K562 (cell line): ENCODE measurements around the gene SCUBE2. TPM values are rescaled to one million over a fixed set of nuclear protein-coding genes. Genes with fewer than 3 reads are reported as not detected.
A peak's percentile ranks its signal among the peaks of the same experiment; 100 is the strongest.

Experiments used
- ARID1B ChIP-seq: fragments of 450-650 bp; IDR thresholded peaks from 2 replicates; pipeline ENCODE4 v1.6.1; 2016; ENCODE audit warnings: antibody characterized with exemption, mild to moderate bottlenecking, inconsistent platforms
- ATF3 ChIP-seq, 2 experiments: fragments of 450-650 bp in 1 of 2; sonication (generic) in 1 of 2; formaldehyde crosslinking in 1 of 2; IDR thresholded peaks in 1 of 2; conservative IDR thresholded peaks in 1 of 2; 2 replicates each; pipeline versions ENCODE4 v1.6.1 to v1.8.1; 2016 to 2023; ENCODE audit warnings: mild to moderate bottlenecking in 2 of 2, moderate library complexity in 2 of 2, inconsistent platforms in 1 of 2, missing genetic modification reagents in 1 of 2
- BCOR ChIP-seq: fragments of 450-650 bp; IDR thresholded peaks from 2 replicates; pipeline ENCODE4 v1.6.1; 2016
- CBFA2T3 ChIP-seq: fragments of 450-650 bp; IDR thresholded peaks from 2 replicates; pipeline ENCODE4 v1.6.1; 2017
- EP400 ChIP-seq: fragments of 450-650 bp; IDR thresholded peaks from 2 replicates; pipeline ENCODE4 v1.6.1; 2017; ENCODE audit warnings: antibody characterized with exemption, mild to moderate bottlenecking, moderate library complexity
- ILK ChIP-seq: fragments of 450-650 bp; IDR thresholded peaks from 2 replicates; pipeline ENCODE4 v1.6.1; 2016; ENCODE audit warnings: missing genetic modification characterization, low read depth, mild to moderate bottlenecking, missing compliant biosample characterization, moderate library complexity, borderline replicate concordance
- L3MBTL2 ChIP-seq: fragments of 450-650 bp; IDR thresholded peaks from 2 replicates; pipeline ENCODE4 v1.6.1; 2016; ENCODE audit warnings: mild to moderate bottlenecking, moderate library complexity
- MTA1 ChIP-seq: fragments of 450-650 bp; IDR thresholded peaks from 2 replicates; pipeline ENCODE4 v1.6.1; 2017; ENCODE audit warnings: borderline replicate concordance
- NEUROD1 ChIP-seq: fragments of 150-350 bp; IDR thresholded peaks from 2 replicates; pipeline ENCODE4 v1.6.1; 2014; ENCODE audit warnings: borderline replicate concordance, low read length, low read depth; ENCODE audit not compliant: partially characterized antibody
- NONO ChIP-seq, 2 experiments: fragments of 200-400 bp in 1 of 2; fragments of 450-650 bp in 1 of 2; formaldehyde crosslinking in 1 of 2; IDR thresholded peaks; 2 replicates each; pipeline ENCODE4 v1.6.1; 2017; ENCODE audit warnings: low read depth in 2 of 2, mild to moderate bottlenecking in 2 of 2, moderate library complexity in 2 of 2, low read length in 1 of 2
- SAP30 ChIP-seq: fragments of 200-600 bp; sonication (generic); IDR thresholded peaks from 2 replicates; pipeline ENCODE4 v1.6.1; 2012; ENCODE audit warnings: borderline replicate concordance, low read depth, mild to moderate bottlenecking, moderate library complexity, low read length, control low read depth, inconsistent platforms; ENCODE audit not compliant: insufficient read depth, poor library complexity, severe bottlenecking
- SMARCA4 ChIP-seq: fragments of 450-650 bp; IDR thresholded peaks from 2 replicates; pipeline ENCODE4 v1.6.1; 2016
- STAT5A ChIP-seq: IDR thresholded peaks from 2 replicates; pipeline ENCODE4 v1.6.1; 2012; ENCODE audit warnings: low read length, inconsistent platforms, borderline replicate concordance
- ZNF431 ChIP-seq: sonication (generic); formaldehyde crosslinking; IDR thresholded peaks from 2 replicates; pipeline ENCODE4 v1.8.0; 2022; ENCODE audit warnings: mild to moderate bottlenecking, missing genetic modification reagents
- ZNF644 ChIP-seq: fragments of 200-800 bp; sonication (Bioruptor generic); IDR thresholded peaks from 2 replicates; pipeline ENCODE4 v1.6.1; 2016; ENCODE audit warnings: low read depth, missing genetic modification characterization, missing compliant biosample characterization
- polyA plus RNA-seq, 8 experiments: library from polyadenylated mRNA; depleted of rRNA in 4 of 8; stranded (reverse) in 5 of 8; unstranded in 3 of 8; fragments of >200 nt; fragmentation: Nextera tagmentation in 2 of 8; fragmentation: Illumina TruSeq in 1 of 8; extraction: Ambion mirVana in 2 of 8; extraction: Trizol in 1 of 8; gene quantifications; 2 replicates each; pipeline versions ENCODE4 v1.2.1 to v1.2.3, GENCODE V29; 2011 to 2014; ENCODE audit warnings: inconsistent platforms in 1 of 8, missing spikeins in 1 of 8
- total RNA-seq, 7 experiments: library from RNA; depleted of rRNA in 6 of 7; stranded (reverse); fragments of >200 nt in 6 of 7; fragmentation: Illumina TruSeq in 2 of 7; extraction: Trizol in 2 of 7; gene quantifications; 2 replicates each; pipeline versions ENCODE4 v1.2.1 to v1.2.3, GENCODE V29; 2011 to 2021; ENCODE audit warnings: low replicate concordance in 1 of 7
- TF ChIP-seq, protein P1 (sequence below): sonication (generic); formaldehyde crosslinking; IDR thresholded peaks from 2 replicates; pipeline ENCODE4 v1.8.1; 2023; ENCODE audit warnings: missing genetic modification reagents, mild to moderate bottlenecking, borderline replicate concordance
- TF ChIP-seq, protein P2 (sequence below): sonication (generic); formaldehyde crosslinking; IDR thresholded peaks from 2 replicates; pipeline ENCODE4 v1.8.0; 2022; ENCODE audit warnings: missing genetic modification reagents, mild to moderate bottlenecking, borderline replicate concordance

Gene SCUBE2
- total and polyA plus RNA-seq, 9 of the 15 experiments (the other 6 are each of a cell fraction or from before 2014, with no cell fraction given) = 0.06 to 0.40 (median 0.07) TPM; not detected in 6

- TF ChIP-seq SAP30 (peak; percentile 3), NEUROD1 (peak; percentile 78), EP400 (no peak), ARID1B (peak; percentile 98), ATF3 (IDR thresholded peaks at IDR 0.05) (peak; percentile 92), ATF3 (CRISPR knock-in tag; conservative IDR thresholded peaks at IDR 0.05) (peak; percentile 51; the same call in 1 of the 2 replicates), BCOR (peak; percentile 30; the same call in 1 of the 2 replicates), SMARCA4 (peak; percentile 99), ZNF431 (0 out of 2 replicates have a peak, but pooled peaks have one; percentile 24), MTA1 (peak; percentile 68; the same call in 1 of the 2 replicates), NONO (IDR thresholded peaks at IDR 0.05; ENCODE audit: low read depth in 2 of 2, low read length in 1 of 2) (no peak), STAT5A (peak; percentile 78), L3MBTL2 (peak; percentile 68; the same call in 1 of the 2 replicates), ILK (tag) (no peak), CBFA2T3 (peak; percentile 95), ZNF644 (tag) (no peak)
- TF ChIP-seq, protein P1, sequence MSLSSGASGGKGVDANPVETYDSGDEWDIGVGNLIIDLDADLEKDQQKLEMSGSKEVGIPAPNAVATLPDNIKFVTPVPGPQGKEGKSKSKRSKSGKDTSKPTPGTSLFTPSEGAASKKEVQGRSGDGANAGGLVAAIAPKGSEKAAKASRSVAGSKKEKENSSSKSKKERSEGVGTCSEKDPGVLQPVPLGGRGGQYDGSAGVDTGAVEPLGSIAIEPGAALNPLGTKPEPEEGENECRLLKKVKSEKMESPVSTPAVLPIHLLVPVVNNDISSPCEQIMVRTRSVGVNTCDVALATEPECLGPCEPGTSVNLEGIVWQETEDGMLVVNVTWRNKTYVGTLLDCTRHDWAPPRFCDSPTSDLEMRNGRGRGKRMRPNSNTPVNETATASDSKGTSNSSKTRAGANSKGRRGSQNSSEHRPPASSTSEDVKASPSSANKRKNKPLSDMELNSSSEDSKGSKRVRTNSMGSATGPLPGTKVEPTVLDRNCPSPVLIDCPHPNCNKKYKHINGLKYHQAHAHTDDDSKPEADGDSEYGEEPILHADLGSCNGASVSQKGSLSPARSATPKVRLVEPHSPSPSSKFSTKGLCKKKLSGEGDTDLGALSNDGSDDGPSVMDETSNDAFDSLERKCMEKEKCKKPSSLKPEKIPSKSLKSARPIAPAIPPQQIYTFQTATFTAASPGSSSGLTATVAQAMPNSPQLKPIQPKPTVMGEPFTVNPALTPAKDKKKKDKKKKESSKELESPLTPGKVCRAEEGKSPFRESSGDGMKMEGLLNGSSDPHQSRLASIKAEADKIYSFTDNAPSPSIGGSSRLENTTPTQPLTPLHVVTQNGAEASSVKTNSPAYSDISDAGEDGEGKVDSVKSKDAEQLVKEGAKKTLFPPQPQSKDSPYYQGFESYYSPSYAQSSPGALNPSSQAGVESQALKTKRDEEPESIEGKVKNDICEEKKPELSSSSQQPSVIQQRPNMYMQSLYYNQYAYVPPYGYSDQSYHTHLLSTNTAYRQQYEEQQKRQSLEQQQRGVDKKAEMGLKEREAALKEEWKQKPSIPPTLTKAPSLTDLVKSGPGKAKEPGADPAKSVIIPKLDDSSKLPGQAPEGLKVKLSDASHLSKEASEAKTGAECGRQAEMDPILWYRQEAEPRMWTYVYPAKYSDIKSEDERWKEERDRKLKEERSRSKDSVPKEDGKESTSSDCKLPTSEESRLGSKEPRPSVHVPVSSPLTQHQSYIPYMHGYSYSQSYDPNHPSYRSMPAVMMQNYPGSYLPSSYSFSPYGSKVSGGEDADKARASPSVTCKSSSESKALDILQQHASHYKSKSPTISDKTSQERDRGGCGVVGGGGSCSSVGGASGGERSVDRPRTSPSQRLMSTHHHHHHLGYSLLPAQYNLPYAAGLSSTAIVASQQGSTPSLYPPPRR (CRISPR knock-in tag) = 0 out of 2 replicates have a peak, but pooled peaks have one; percentile 46
- TF ChIP-seq, protein P2, sequence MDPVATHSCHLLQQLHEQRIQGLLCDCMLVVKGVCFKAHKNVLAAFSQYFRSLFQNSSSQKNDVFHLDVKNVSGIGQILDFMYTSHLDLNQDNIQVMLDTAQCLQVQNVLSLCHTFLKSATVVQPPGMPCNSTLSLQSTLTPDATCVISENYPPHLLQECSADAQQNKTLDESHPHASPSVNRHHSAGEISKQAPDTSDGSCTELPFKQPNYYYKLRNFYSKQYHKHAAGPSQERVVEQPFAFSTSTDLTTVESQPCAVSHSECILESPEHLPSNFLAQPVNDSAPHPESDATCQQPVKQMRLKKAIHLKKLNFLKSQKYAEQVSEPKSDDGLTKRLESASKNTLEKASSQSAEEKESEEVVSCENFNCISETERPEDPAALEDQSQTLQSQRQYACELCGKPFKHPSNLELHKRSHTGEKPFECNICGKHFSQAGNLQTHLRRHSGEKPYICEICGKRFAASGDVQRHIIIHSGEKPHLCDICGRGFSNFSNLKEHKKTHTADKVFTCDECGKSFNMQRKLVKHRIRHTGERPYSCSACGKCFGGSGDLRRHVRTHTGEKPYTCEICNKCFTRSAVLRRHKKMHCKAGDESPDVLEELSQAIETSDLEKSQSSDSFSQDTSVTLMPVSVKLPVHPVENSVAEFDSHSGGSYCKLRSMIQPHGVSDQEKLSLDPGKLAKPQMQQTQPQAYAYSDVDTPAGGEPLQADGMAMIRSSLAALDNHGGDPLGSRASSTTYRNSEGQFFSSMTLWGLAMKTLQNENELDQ (CRISPR knock-in tag) = no peak
Observed at GRCh38 chr11:8988329-8989234, 102.8 kb downstream of the SCUBE2 start (continued).
